HepG2 (cell line): ENCODE measurements around the gene DMAC1. TPM values are rescaled to one million over a fixed set of nuclear protein-coding genes. Genes with fewer than 3 reads are reported as not detected.

Experiments
- ATAC-seq: fragments of 200-7000 bp; cut with Tn5 transposase; 3 replicates; pipeline ENCODE4 v1.9.1; 2020; ENCODE audit warnings: mild to moderate bottlenecking, moderate library complexity
- BruUV-seq: library from RNA; stranded (reverse); fragments of 400-500 nt; replicated peaks from 2 replicates; lab custom pipeline; 2021; lab: Mats Ljungman, UMichigan
- CTCF ChIA-PET: fragments of 300-600 bp; formaldehyde crosslinking; extraction: SDS; loops from one replicate; lab custom pipeline; 2021; ENCODE audit warnings: low total read pairs, inconsistent platforms, low intra/inter-chr PET ratio; lab: Yijun Ruan, JAX
- POLR2A ChIA-PET: fragments of 350-600 bp; sonication (Branson Sonifier 250); formaldehyde crosslinking; loops from one replicate; lab custom pipeline; 2020; ENCODE audit warnings: antibody characterized with exemption, inconsistent platforms; lab: Yijun Ruan, JAX
- DNase-seq: peaks from one replicate; pipeline ENCODE4 v3.0.0-alpha.2; 2015; ENCODE audit warnings: low spot score
- FAIRE-seq: peaks from 3 replicates; lab custom pipeline; 2011; peaks lifted over from hg19 to GRCh38; lab: Jason Lieb, UNC
- H2AFZ ChIP-seq: one replicate; pipeline ENCODE4 v1.6.1; 2011; ENCODE audit warnings: low read length, inconsistent platforms
- H3K27ac ChIP-seq: fragments of 300-600 bp; 3 replicates; pipeline ENCODE4 v1.8.0; 2011; ENCODE audit warnings: mixed run types, mild to moderate bottlenecking, mixed read lengths, low read length, inconsistent platforms; ENCODE audit not compliant: insufficient read depth; ENCODE audit errors: extremely low read length
- H3K27me3 ChIP-seq, 2 experiments: fragments of 200-600 bp in 1 of 2; 2 replicates in 1 of 2; 3 replicates in 1 of 2; pipeline versions ENCODE4 v1.6.0 to v1.8.0; 2011; ENCODE audit warnings: low read length in 2 of 2, mild to moderate bottlenecking in 2 of 2, moderate library complexity in 2 of 2, inconsistent platforms in 1 of 2; ENCODE audit not compliant: insufficient read depth in 2 of 2, control insufficient read depth in 1 of 2
- H3K36me3 ChIP-seq, 2 experiments: fragments of 200-600 bp in 1 of 2; replicated peaks in 1 of 2; 2 replicates in 1 of 2; 3 replicates in 1 of 2; pipeline versions ENCODE4 v1.5.1 to v1.8.0; 2011; ENCODE audit warnings: low read length in 2 of 2, inconsistent platforms in 1 of 2; ENCODE audit not compliant: insufficient read depth in 2 of 2, control insufficient read depth in 1 of 2
- H3K4me1 ChIP-seq: 2 replicates; pipeline ENCODE4 v1.5.1; 2012; ENCODE audit warnings: low read length, inconsistent platforms; ENCODE audit not compliant: insufficient read depth
- H3K4me2 ChIP-seq: 2 replicates; pipeline ENCODE4 v1.6.0; 2011; ENCODE audit warnings: low read depth, low read length, inconsistent platforms
- H3K4me3 ChIP-seq, 3 experiments: fragments of 200-600 bp in 1 of 3; sonication (generic), shearing (Covaris generic) in 1 of 3; replicated peaks in 1 of 3; 2 replicates each; pipeline ENCODE4 v1.5.1; 2011 to 2016; ENCODE audit warnings: low read length in 3 of 3, inconsistent platforms in 2 of 3, low read depth in 2 of 3, mild to moderate bottlenecking in 2 of 3, control low read depth in 1 of 3, mixed read lengths in 1 of 3; ENCODE audit not compliant: insufficient read depth in 1 of 3
- H3K79me2 ChIP-seq: one replicate; pipeline ENCODE4 v1.6.1; 2011; ENCODE audit warnings: low read length, inconsistent platforms; ENCODE audit not compliant: insufficient read depth
- H3K9ac ChIP-seq: 2 replicates; pipeline ENCODE4 v1.6.0; 2011; ENCODE audit warnings: mild to moderate bottlenecking, low read depth, low read length, inconsistent platforms; ENCODE audit not compliant: insufficient read depth
- H3K9me3 ChIP-seq: 2 replicates; pipeline ENCODE4 v1.5.1; 2012; ENCODE audit warnings: mild to moderate bottlenecking, low read length
- H4K20me1 ChIP-seq: 2 replicates; pipeline ENCODE4 v1.6.0; 2011; ENCODE audit warnings: inconsistent platforms, mild to moderate bottlenecking, low read length, moderate library complexity; ENCODE audit not compliant: insufficient read depth
- ERF ChIP-seq: IDR thresholded peaks from 2 replicates; pipeline ENCODE4 v1.6.1; 2018; ENCODE audit warnings: missing biosample characterization, missing genetic modification reagents
- FOXP1 ChIP-seq, 2 experiments: fragments of 450-650 bp in 1 of 2; IDR thresholded peaks; 2 replicates each; pipeline ENCODE4 v1.6.1; 2017 to 2018; ENCODE audit warnings: antibody characterized with exemption in 1 of 2
- GLI4 ChIP-seq: sonication (generic); formaldehyde crosslinking; IDR thresholded peaks from 2 replicates; pipeline ENCODE4 v1.5.1; 2020; ENCODE audit warnings: missing genetic modification reagents, mild to moderate bottlenecking, moderate library complexity, borderline replicate concordance
- GPBP1L1 ChIP-seq: sonication (generic); formaldehyde crosslinking; IDR thresholded peaks from 2 replicates; pipeline ENCODE4 v1.5.0; 2020; ENCODE audit warnings: mild to moderate bottlenecking, missing genetic modification reagents
- GPN1 ChIP-seq: sonication (generic); formaldehyde crosslinking; IDR thresholded peaks from 2 replicates; pipeline ENCODE4 v1.5.1; 2020; ENCODE audit warnings: missing genetic modification reagents, borderline replicate concordance
- HNRNPUL1 ChIP-seq: fragments of 200-400 bp; formaldehyde crosslinking; IDR thresholded peaks from 2 replicates; pipeline ENCODE4 v1.6.1; 2017; ENCODE audit warnings: low read depth, mild to moderate bottlenecking, low read length, moderate library complexity
- IKZF4 ChIP-seq: sonication (generic); formaldehyde crosslinking; IDR thresholded peaks from 2 replicates; pipeline ENCODE4 v1.5.1; 2020; ENCODE audit warnings: borderline replicate concordance, mild to moderate bottlenecking, low read depth, missing genetic modification reagents; ENCODE audit errors: not compliant biosample characterization
- NR2F6 ChIP-seq, 2 experiments: IDR thresholded peaks; 2 replicates each; pipeline ENCODE4 v1.6.1; 2016; ENCODE audit warnings: antibody characterized with exemption in 1 of 2, mild to moderate bottlenecking in 1 of 2
- RBM22 ChIP-seq: fragments of 200-400 bp; formaldehyde crosslinking; optimal IDR thresholded peaks from 2 replicates; pipeline ENCODE3; 2017; ENCODE audit warnings: mild to moderate bottlenecking, low read length, moderate library complexity
- TARDBP ChIP-seq: sonication (generic); formaldehyde crosslinking; IDR thresholded peaks from 2 replicates; pipeline ENCODE4 v1.8.0; 2022; ENCODE audit warnings: mild to moderate bottlenecking, missing genetic modification reagents
- WGBS: methylation state at CpG from one replicate; pipeline ENCODE4 v1.1.6; 2017; ENCODE audit warnings: low lambda C conversion rate; 5-methylcytosine and 5-hydroxymethylcytosine counted together
- in situ Hi-C: cut with HindIII; loops from 2 replicates; pipeline ENCODE4 v1.10.0; 2017; ENCODE audit warnings: low pct_unique_long_range_greater_than_20kb; ENCODE audit not compliant: extremely low pct_ligation_motif_present
- intact Hi-C: fragments of 100-400 bp; cut with micrococcal nuclease; formaldehyde crosslinking; loops from one replicate; pipeline ENCODE4 v1.10.0; 2022; ENCODE audit not compliant: unreplicated experiment
- polyA plus RNA-seq, 8 experiments: library from polyadenylated mRNA; depleted of rRNA in 3 of 8; stranded (reverse) in 7 of 8; unstranded in 1 of 8; fragments of >200 nt; fragmentation: Illumina TruSeq in 4 of 8; extraction: Trizol in 4 of 8; gene quantifications; 2 replicates each; pipeline versions ENCODE4 v1.2.1 to v1.2.3, GENCODE V29; 2011 to 2016; ENCODE audit warnings: low read depth in 4 of 8, missing spikeins in 1 of 8, mixed read lengths in 1 of 8; ENCODE audit not compliant: insufficient read depth in 1 of 8
- total RNA-seq, 5 experiments: library from RNA; depleted of rRNA; stranded (reverse); fragments of >200 nt; fragmentation: Illumina TruSeq; extraction: Trizol; gene quantifications; 2 replicates each; pipeline ENCODE4 v1.2.3, GENCODE V29; 2016; ENCODE audit warnings: low read depth in 1 of 5
- TF ChIP-seq, protein P1 (sequence below): sonication (generic); formaldehyde crosslinking; IDR thresholded peaks from 2 replicates; pipeline ENCODE4 v1.5.1; 2020; ENCODE audit warnings: missing genetic modification reagents, mild to moderate bottlenecking, borderline replicate concordance

DMAC1 gene
- total and polyA plus RNA-seq, 2 of the 13 experiments (the other 11 are each of a cell fraction or from before 2014, with no cell fraction given): 44.3 to 72.9 TPM

GRCh38 chr9:7827056-7827455 lies 27.5 kb upstream of the DMAC1 start:
- H3K79me2 ChIP-seq: no peaks in the 10 kb centered on the region
- intact Hi-C loops (no loop called here), in situ Hi-C loops (no loop called here)
- TF ChIP-seq FOXP1 (IDR thresholded peaks at IDR 0.05): no peak
- no peak for TF ChIP-seq FOXP1 (CRISPR knock-in tag; IDR thresholded peaks at IDR 0.05)
- no peak for TF ChIP-seq GPN1 (CRISPR knock-in tag)
- TF ChIP-seq IKZF4: no peak
- TF ChIP-seq RBM22: no peak
- no peak for TF ChIP-seq NR2F6 (IDR thresholded peaks at IDR 0.05)
- TF ChIP-seq NR2F6 (CRISPR knock-in tag; IDR thresholded peaks at IDR 0.05): no peak
- ChIA-PET POLR2A (no interaction called here), CTCF (no interaction called here)
- no peak overlapping the region for H3K9ac ChIP-seq
- no peak for FAIRE-seq
- BruUV-seq: no TSS peak
- no peaks in the 10 kb centered on the region for H3K36me3 ChIP-seq
- DNase-seq: no peak
- H4K20me1 ChIP-seq: no peaks in the 10 kb centered on the region
- H3K4me2 ChIP-seq: no peak overlapping the region
- no peak overlapping the region for H3K27ac ChIP-seq
- H3K4me1 ChIP-seq: no peaks in the 10 kb centered on the region
- no peaks in the 10 kb centered on the region for H3K27me3 ChIP-seq
- no peaks in the 10 kb centered on the region for H3K9me3 ChIP-seq
- 0% methylated on average over 2 of the region's 2 CpGs for WGBS
- H3K4me3 ChIP-seq: no peak overlapping the region
- H2AFZ ChIP-seq: no peak overlapping the region
- ATAC-seq: no peak

DNA sequence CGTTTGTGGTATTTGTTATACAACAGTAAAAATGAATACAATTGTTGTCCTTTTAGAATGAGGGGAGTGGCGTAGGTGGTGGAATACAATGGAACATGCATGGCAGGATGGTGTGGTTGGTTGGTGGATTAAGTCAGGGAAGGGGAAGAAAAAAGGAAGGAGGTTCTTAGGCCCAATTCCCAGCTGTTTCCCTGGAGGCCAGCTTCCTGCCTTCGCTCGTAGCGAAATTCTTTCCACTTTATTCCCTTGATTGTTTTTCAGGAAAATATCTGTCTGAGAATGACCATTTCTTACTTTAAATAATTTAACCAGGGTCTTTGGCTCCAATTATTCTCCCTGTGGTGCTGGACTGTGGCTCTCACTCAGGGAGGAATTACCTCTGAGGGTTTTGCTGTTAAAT lies 24.1 kb upstream of the DMAC1 start:
- FAIRE-seq (no peak), ATAC-seq (no peak), DNase-seq (no peak)
- no peaks in the 10 kb centered on the region for H3K4me1 ChIP-seq
- intact Hi-C loops: no loop called here
- H3K27me3 ChIP-seq: no peaks in the 10 kb centered on the region
- H3K9me3 ChIP-seq: no peaks in the 10 kb centered on the region
- H3K9ac ChIP-seq: no peak overlapping the region
- no peaks in the 10 kb centered on the region for H4K20me1 ChIP-seq
- TF ChIP-seq GLI4: no peak
- TF ChIP-seq GPBP1L1: no peak
- TF ChIP-seq TARDBP: no peak
- TF ChIP-seq ERF (CRISPR knock-in tag): no peak
- no peak for TF ChIP-seq HNRNPUL1
- TF ChIP-seq, protein P1, sequence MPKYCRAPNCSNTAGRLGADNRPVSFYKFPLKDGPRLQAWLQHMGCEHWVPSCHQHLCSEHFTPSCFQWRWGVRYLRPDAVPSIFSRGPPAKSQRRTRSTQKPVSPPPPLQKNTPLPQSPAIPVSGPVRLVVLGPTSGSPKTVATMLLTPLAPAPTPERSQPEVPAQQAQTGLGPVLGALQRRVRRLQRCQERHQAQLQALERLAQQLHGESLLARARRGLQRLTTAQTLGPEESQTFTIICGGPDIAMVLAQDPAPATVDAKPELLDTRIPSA (CRISPR knock-in tag): no peak
- BruUV-seq: no TSS peak
- H3K36me3 ChIP-seq: no peaks in the 10 kb centered on the region
- H3K79me2 ChIP-seq: no peaks in the 10 kb centered on the region
- no peak overlapping the region for H3K4me3 ChIP-seq
- WGBS: 21% methylated on average over 5 of the region's 5 CpGs
- in situ Hi-C loops: no loop called here
- H3K4me2 ChIP-seq: no peak overlapping the region
- no peak overlapping the region for H3K27ac ChIP-seq
- CTCF ChIA-PET: no interaction called here
- no peak overlapping the region for H2AFZ ChIP-seq
- POLR2A ChIA-PET: no interaction called here
